HG02759 (cell line): ENCODE measurements around the gene HS1BP3.

Source experiments
- ATAC-seq: cut with Tn5 transposase; IDR thresholded peaks from one replicate; pipeline ENCODE4 v1.9.1; 2021; ENCODE audit warnings: mild to moderate bottlenecking, moderate library complexity; ENCODE audit not compliant: unreplicated experiment

Gene HS1BP3

DNA sequence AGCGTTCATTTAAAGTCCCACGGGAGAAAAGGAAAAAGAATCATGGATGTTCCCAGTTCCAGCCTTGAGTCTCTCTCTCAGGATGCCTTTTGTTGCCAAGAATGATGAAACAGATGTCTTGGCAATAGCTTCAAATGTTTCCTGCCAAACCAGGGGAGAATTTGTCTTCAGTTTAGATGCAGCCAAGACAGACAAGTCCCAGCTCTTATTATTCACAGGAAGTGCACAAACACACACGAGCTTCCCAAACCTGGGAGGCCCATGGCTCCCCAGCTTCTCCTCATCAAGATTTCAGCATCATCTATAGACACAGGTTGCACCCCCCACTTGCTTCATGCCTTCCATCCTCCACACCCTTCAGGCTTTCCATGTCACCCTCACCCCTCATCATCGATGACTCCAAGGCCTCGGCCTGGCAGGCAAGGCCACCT is 45.9 kb downstream of the HS1BP3 start:
- ATAC-seq, result no peak

DNA sequence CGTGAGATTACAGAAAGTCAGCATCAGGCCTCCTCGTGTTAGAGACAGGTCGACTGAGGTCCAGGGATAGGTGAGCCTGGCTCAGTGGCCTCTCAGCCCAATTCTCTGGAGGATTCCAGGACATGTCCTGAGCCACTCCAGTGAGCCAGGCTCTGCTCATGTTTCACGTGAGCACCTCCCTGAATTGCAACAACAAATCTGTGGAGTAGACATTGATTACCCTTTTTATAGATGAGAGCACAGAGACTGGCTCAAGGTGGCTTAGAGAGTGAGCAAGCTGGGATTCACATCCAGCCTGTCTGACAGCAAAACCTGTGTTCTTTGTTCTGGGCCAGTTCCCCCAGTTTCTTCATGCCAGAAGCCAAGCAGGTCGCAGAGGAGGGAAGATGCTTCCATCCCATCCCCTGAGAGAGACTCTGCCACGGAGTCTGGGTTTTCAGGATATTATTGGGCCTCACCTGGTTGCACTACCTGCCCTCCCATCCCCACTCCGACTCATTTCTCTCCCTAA is 46.4 kb downstream of the HS1BP3 start:
- no peak for ATAC-seq

DNA sequence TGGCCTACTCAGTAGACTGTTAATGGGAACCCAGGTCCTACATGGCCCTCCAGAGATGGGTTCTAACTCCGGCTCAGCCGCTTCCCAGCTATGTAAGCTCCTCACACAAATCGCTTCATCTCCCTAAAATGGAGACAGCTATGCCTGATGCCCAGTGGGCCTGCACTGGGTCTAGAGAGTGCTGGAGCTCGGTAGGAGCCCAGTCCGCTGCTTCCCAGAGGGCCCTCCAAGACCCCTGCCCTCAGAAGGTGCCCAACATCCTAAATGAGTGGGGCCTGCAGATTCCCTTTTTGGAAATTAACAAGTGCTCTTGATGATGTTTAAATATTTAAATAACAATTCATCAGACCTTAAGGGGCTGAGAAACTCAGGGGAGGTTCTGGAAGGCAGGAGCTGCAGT is 47.1 kb downstream of the HS1BP3 start:
- no peak for ATAC-seq

DNA sequence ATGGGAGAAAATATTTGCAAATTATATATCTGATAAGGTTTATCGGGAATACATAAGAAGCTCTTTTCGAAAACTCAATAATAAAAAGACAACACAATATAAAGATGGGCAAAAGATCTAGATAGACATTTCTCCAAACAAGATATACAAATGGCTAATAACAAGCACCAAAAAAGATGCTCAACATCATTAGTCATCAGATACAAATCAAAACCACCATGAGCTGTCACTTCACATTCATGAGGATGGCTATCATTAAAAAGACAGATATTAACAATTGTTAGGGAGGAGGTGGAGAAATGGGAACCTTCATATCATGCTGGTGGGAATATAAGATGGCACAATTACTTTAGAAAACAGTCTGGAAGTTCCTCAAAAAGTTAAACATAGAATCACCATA is 48.1 kb downstream of the HS1BP3 start:
- no peak for ATAC-seq

DNA sequence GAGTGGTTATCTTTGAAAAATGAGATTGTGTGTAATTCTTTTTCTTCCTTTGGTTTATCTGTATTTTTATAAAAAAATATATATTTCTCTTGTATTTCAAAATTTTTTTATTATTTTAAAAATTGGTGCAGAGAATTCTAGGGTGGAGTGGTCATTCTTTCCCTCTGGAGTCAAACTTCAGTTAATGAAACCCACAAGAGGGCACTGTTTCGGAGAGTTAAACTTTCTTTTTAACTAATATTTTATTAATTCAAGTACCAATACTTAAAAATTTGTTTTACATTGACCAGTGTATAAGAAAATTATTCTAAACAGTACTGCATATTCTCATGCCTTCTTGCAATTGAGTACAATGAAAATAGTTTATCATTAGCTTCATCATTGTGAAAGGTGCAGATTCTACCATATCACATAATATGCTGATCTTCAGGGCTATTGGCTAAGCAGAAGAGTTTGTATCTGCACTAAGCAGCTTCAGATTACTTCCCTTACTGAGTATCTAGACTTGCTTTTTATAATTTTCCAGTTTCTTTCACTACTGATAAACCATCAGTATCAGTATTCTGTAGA is 50.1 kb downstream of the HS1BP3 start:
- ATAC-seq, result no peak

GRCh38 chr2:20599861-20600461 is 50.9 kb downstream of the HS1BP3 start:
- ATAC-seq, result no peak

DNA sequence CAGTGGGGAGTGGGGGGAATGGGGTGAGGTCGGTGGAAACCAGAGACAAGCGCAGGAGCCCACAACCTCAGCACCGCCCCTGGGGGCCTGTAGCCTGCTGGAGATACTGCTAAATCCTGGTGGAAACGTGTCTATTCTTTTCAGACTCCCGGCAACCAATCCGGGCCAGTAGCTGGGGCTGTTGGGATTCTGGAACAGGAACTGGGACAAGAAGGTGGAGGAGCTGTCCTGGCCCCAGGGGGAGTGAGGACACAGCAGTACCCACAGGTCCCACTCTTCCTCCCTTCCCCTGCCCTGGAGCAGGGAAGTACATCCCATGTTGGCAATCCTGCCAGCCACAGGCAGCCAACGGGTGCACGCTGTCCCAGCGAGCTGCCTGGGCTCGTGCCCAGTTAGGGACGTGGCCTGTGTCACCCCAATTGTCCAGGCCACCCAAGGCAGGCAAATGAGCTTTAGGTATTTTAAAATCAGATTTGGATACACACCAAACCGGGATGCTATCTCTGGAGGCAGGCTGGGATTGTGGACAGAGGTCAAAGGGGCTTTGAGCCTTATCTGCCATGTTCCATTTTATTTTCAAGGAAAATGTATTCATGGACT is 51.8 kb downstream of the HS1BP3 start:
- no peak for ATAC-seq

- no peak for ATAC-seq
Measured at GRCh38 chr2:20597860-20598183, 53.1 kb downstream of the HS1BP3 start.

- ATAC-seq, result no peak
Measured at GRCh38 chr2:20596973-20597859, 53.7 kb downstream of the HS1BP3 start.

GRCh38 chr2:20596193-20596972 is 54.5 kb downstream of the HS1BP3 start:
- peak; percentile 2 for ATAC-seq

DNA sequence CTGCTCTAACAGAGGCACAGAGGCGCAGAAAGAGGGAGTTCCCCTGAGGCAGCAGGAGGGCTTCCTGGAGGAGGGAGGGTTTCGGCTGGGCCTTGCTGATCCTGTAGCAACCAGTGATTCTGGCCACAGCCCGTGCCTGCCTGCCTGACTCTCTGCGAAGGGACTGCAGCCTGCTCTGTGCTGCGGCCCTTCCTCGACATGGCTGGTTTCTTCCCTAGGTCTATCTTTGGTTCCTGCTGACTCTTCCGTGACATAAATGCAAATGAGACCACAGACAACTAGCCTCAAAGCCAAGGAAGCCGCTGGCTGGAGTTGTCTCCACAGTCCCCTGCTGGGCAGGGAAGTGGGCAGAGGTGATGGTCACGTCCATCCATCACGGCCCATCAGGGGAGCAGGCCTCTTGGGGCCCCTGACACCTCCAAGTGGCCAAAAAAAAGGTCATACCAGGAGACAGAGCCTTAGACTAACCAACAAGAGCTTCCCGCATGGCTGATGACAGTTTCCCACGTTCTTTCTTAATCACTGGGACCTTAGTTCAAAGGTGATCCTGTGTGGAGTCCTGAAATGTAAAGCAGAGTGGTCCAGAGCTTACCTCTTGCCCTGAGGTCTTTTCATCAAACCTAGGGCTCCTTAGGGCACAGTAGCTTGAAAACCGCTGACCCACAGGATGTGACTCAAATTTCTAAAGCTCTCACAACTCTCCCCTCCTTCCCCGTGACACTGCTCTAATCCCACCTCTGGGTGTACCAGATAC is 55.3 kb downstream of the HS1BP3 start:
- peak; percentile 88 for ATAC-seq

GRCh38 chr2:20594957-20595356 is 55.9 kb downstream of the HS1BP3 start:
- no peak for ATAC-seq

- ATAC-seq, result no peak
Measured at GRCh38 chr2:20594048-20594750, 56.7 kb downstream of the HS1BP3 start.

DNA sequence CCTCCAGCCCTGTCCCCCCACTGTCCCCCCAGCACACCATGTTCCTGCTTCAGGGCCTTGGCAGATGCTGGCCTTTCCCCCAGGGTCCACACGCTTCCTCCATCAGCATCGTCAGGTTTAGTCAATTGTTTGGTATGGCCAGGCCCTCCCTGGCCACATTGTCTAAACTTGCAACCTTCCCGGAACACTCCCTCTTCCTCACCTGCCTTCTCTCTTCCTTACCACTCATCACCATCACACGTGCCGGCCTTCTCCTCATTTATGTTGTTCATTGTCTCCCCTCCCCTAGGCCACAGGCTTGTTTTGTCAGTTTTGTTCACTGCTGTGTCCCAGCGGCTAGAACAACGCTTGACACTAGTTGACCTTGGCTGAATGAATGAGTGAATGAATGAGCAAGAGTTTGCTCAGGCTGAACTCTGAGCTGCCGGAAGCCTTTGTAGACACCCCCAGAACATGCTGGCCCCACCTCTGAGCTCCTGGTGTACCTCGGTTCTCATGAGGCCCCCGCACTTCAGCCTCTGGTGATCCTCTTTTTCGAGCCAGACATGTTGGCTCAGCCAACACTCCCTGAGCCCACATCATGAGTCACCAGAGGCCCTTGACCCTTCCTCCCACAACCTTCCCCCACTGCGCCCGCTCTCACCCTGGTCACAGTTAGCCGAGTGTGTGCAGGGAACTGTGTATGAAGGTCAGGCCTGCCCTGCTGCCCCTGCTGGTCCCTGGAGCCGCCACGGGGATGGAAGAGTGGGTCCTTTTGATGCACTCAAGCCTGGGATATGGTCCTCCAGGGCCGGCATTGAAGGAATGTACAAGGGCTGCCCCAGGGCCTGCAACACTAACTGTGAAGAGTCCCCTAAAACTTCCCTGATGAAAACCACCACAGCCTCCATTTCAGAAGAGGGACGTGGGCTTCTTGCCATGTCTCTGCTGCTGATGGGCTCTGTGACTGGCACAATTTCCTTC is 57.5 kb downstream of the HS1BP3 start:
- no peak for ATAC-seq

DNA sequence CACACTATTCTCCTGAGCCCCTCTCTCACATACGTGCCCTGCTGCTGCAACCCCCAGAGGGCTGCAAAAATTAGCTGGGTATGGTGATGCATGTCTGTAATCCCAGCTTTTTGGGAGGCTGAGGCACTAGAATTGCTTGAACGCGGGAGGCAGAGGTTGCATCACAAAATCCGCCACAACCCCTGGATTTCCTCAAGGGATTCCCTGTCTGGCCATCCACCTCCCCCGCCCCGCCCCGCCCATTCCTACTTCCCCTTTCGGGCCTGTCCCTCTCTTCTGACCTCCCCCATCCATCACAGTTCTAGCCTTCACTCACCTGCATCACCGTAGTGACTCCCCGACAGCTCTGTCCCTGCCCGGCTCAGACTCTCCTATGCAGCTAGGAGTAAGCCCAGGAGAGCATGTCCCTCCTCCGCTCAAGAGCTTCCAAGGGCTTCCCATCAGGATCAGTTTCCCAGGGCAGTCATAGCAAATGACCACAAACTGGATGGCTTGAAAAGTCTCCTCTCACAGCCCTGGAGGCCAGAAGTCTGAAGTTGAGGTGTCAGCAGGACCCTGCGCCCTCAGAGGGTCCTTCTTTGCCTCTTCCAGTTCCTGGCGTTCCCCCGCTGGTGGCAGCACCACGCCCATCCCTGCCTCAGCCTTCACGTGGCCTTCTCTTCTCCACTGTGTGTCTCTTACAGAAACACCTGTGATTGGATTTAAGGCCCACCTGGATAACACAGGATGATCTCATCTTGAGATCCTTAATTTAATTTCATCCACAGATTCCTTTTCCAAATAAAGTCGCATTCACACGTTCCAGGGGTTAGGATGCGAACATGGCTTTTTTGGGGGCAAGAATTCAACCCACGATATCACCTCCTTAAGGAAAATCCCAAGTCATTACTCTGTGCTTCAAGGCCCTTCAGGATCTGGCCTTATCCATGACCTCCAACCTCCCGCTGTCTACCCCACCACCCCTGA is 58.5 kb downstream of the HS1BP3 start:
- ATAC-seq, result no peak

DNA sequence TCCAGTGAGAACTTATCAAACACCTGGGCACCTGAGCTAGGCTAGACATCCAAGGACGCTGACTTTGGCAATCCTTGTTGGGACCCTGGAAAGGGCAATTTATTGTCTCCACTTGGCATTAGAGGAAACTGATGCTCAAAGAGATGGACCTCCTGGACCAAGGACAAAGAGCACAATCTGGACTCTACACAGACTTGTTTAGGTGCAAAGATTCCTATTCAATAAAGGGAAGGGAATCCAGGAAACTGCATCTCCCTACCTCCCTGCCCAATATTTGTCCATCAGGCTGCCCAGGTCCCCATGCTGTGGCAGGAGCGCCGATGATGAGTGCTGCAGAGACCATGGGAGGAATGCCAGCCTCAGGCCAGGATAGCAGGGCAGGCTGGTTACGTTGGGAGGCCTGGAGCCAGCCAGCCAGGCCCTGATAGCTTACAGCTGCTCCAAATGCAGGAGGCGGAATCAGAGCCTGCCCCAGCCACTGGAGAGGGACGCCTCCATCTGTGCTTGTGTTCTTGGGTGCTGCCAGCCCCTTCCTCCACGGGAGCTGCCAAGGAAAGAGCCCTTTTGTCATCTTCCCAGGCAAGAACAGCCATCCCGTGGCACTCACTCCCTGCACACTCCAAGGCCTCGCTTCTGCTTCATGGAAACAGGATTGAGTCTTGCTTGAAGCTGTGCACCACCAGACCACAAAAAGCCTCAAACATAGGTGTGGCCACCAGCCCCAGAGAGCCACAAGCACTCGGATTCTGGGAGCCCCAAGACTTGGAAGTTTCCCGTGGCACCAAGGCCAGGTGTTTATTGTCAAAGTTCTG is 60.0 kb downstream of the HS1BP3 start:
- ATAC-seq, result no peak
